Measurements from ENCODE around the gene FAM111A. TPM values are rescaled to one million over a fixed set of nuclear protein-coding genes. Genes with fewer than 3 reads are reported as not detected.

Gene FAM111A
- total and polyA plus RNA-seq, 4 donors, result 14.9 to 73.3 (median 39.4) TPM

GRCh38 chr11:59141191-59141590 lies 1.5 kb upstream of the FAM111A start:
- TF ChIP-seq CTCF (IDR thresholded peaks at IDR 0.05; ENCODE audit: control extremely low read depth, extremely low read depth), result no peak
- DNase-seq, result no peak
- 95 to 97% methylated on average over 4 of the region's 4 CpGs for WGBS, 2 donors
- Histone ChIP-seq H3K36me3 (ENCODE audit: control insufficient read depth in 4 of 4, insufficient read depth in 4 of 4, low read length in 4 of 4) (peaks cover 0 to 5% (median 0%) of the 10 kb centered on the region in 4 donors), H3K27me3 (ENCODE audit: control insufficient read depth in 3 of 3, insufficient read depth in 3 of 3, low read length in 2 of 3) (no peaks in the 10 kb centered on the region), H3K4me3 (no peak overlapping the region), H3K9me3 (ENCODE audit: control insufficient read depth in 4 of 4, insufficient read depth in 3 of 4, low read length in 3 of 4) (no peaks in the 10 kb centered on the region), H3K27ac (ENCODE audit: low read depth in 1 of 2, low read length in 1 of 2) (no peak overlapping the region), H3K9ac (ENCODE audit: insufficient read depth in 1 of 2, low read length in 2 of 2) (no peak overlapping the region), H3K4me1 (ENCODE audit: control insufficient read depth in 5 of 5, insufficient read depth in 5 of 5, low read length in 5 of 5) (peaks cover 0 to 34% (median 9%) of the 10 kb centered on the region in 5 donors)
- ATAC-seq (ENCODE audit: insufficient read depth, low FRiP score), result no peak

GRCh38 chr11:59141673-59142460 lies 789 bp upstream of the FAM111A start:
- H3K36me3 ChIP-seq (ENCODE audit: control insufficient read depth in 4 of 4, insufficient read depth in 4 of 4, low read length in 4 of 4), result peaks cover 0 to 5% (median under 1%) of the 10 kb centered on the region in 4 donors
- peak overlapping the region; percentile 92 for H3K4me3 ChIP-seq
- peak overlapping the region; percentile 7 to 93 for H3K9ac ChIP-seq (ENCODE audit: insufficient read depth in 1 of 2, low read length in 2 of 2)
- TF ChIP-seq CTCF (IDR thresholded peaks at IDR 0.05; ENCODE audit: control extremely low read depth, extremely low read depth), result no peak
- H3K4me1 ChIP-seq (ENCODE audit: control insufficient read depth in 5 of 5, insufficient read depth in 5 of 5, low read length in 5 of 5), result peaks cover 0 to 39% (median 9%) of the 10 kb centered on the region in 5 donors
- no peaks in the 10 kb centered on the region for H3K9me3 ChIP-seq (ENCODE audit: control insufficient read depth in 4 of 4, insufficient read depth in 3 of 4, low read length in 3 of 4)
- no peak for ATAC-seq (ENCODE audit: insufficient read depth, low FRiP score)
- H3K27me3 ChIP-seq (ENCODE audit: control insufficient read depth in 3 of 3, insufficient read depth in 3 of 3, low read length in 2 of 3), result no peaks in the 10 kb centered on the region
- 2 to 4% methylated on average over 3 of the region's 3 CpGs for WGBS, 2 donors
- DNase-seq, result peak in 1 of 3 donors; percentile 23
- H3K27ac ChIP-seq (ENCODE audit: low read depth in 1 of 2, low read length in 1 of 2), result peak overlapping the region; percentile 48 to 98

- H3K9me3 ChIP-seq (ENCODE audit: control insufficient read depth in 4 of 4, insufficient read depth in 3 of 4, low read length in 3 of 4), result no peaks in the 10 kb centered on the region
- H3K36me3 ChIP-seq (ENCODE audit: control insufficient read depth in 4 of 4, insufficient read depth in 4 of 4, low read length in 4 of 4), result peaks cover 0 to 13% (median 0%) of the 10 kb centered on the region in 4 donors
- H3K4me3 ChIP-seq, result no peak overlapping the region
- no peaks in the 10 kb centered on the region for H3K27me3 ChIP-seq (ENCODE audit: control insufficient read depth in 3 of 3, insufficient read depth in 3 of 3, low read length in 2 of 3)
- ATAC-seq (ENCODE audit: insufficient read depth, low FRiP score) (no peak), DNase-seq (peak in 1 of 3 donors; percentile 15)
- H3K9ac ChIP-seq (ENCODE audit: insufficient read depth in 1 of 2, low read length in 2 of 2), result peak overlapping the region in 1 of 2 donors; percentile 93
- 70 to 89% methylated on average over 1 of the region's 1 CpG for WGBS, 2 donors
- TF ChIP-seq CTCF (IDR thresholded peaks at IDR 0.05; ENCODE audit: control extremely low read depth, extremely low read depth), result no peak
- peaks cover 0 to 43% (median 9%) of the 10 kb centered on the region in 5 donors for H3K4me1 ChIP-seq (ENCODE audit: control insufficient read depth in 5 of 5, insufficient read depth in 5 of 5, low read length in 5 of 5)
- H3K27ac ChIP-seq (ENCODE audit: low read depth in 1 of 2, low read length in 1 of 2), result peak overlapping the region; percentile 66 to 85
Measured at GRCh38 chr11:59144096-59144495, 1.4 kb downstream of the FAM111A start.

Measured in lung (tissue), 12 donors.